GM18870 (cell line): Measurements from ENCODE around the gene NR2F1-AS1.

ENCODE experiments used
- ATAC-seq: cut with Tn5 transposase; IDR thresholded peaks from one replicate; pipeline ENCODE4 v1.9.1; 2021; ENCODE audit warnings: moderate library complexity; ENCODE audit not compliant: unreplicated experiment

The NR2F1-AS1 gene

DNA sequence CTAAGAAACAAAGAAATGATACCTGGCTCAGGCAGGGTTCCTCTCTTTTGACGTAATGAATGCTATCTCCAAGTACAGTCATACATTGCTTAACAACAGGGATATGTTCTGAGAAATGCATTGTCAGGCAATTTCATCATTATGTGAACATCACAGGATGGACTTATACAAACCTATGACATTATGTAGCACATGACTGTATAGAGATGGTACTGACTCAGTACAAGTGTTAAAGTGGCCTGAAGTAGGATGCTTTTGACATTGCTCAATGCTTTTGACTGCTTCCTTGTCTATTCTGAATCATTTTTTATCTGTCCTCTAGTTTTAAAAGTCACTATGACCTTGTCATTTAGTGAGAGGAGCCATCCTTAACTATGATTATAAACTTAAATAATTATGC lies 147.6 kb downstream of the NR2F1-AS1 start:
- ATAC-seq: no peak

DNA sequence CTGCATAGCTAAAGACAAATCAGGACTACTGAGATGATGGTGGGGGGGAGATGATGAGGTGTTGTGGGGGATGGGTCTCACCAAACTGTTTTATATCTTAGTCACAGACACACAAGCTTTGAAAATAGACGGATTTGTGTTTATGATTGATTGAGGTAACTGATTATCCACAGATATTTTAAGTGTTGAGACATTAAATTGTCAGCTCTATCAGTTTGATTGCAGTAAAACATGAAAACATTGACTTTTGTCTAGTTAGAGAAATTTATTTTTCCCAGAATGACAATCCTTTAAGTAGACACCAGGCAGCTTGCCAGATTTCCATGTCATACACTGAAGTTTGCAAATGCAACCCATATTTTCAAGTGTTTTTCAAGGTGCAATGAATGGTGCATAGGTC lies 149.8 kb downstream of the NR2F1-AS1 start:
- no peak for ATAC-seq

GRCh38 chr5:93430673-93431199 lies 150.3 kb downstream of the NR2F1-AS1 start:
- ATAC-seq: no peak

DNA sequence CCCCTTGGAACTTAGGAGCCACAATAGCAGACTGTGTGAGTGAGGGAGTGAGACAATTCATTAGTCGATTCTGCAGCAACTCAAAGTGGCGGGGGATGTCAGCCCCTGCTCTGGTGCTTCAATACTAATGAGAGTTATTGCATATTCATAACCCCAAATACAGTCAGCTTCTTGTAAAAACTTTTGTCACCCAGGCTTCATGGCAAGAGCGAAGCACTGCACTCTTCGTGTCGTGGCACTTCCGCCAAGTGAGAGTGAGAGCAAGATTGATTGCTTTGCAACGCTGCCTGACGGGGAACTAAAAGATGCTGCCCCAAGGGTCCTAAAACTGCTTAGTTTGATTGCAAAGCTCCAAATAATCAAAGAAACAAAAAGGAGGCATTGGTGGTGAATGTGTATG lies 150.9 kb downstream of the NR2F1-AS1 start:
- ATAC-seq: no peak

- no peak for ATAC-seq
Observed at GRCh38 chr5:93428868-93429267, 152.2 kb downstream of the NR2F1-AS1 start.

- ATAC-seq: no peak
Observed at GRCh38 chr5:93427316-93427715, 153.7 kb downstream of the NR2F1-AS1 start.

DNA sequence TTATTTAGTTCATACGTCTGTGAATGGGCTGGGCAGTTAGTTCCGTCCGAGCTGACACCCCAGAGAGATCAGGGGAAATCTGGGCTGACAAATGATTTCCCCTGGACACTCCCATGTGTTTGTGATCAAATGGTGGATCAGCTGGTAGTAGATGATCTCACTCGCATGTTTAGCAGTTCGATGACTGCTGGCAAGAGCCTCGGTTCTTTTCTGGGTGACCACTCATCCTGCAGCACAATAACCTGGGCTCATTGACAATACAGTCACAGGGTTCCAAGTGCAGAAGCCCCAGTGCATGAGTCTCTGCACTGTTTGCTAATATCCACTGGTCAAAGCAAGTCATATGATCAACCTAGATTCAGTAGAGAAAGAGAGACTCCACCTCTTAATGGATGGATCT lies 155.9 kb downstream of the NR2F1-AS1 start:
- no peak for ATAC-seq

GRCh38 chr5:93423300-93423699 lies 157.7 kb downstream of the NR2F1-AS1 start:
- no peak for ATAC-seq

DNA sequence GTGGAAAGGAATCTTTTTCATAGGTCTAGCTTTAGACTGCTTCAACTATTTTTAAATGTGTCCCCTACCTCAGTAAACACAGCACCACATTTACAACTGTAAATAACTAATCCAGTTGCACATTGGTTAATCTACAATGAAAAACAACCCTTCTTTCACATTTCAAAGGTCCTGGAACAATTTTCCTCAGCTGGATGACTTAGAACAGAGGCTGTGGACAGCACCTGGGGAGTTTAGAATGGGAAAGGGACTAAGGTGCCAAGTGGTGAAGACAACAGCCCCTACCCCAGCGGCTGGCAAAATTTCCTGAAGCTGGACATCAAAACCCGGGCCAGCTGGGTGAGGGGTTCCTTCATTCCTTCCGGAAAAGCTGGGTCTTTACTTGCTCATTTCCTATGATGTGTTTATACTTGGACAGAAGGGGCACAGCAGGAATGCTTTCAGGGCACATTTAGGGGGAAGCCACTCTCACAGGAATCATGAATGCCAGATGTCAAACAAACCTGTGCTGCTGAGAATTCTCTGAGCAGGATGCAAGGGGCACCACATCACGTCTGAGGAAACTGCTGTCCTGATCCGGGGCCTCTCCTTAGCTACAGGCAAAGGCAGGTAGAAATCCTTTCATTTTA lies 158.3 kb downstream of the NR2F1-AS1 start:
- ATAC-seq: no peak

GRCh38 chr5:93421987-93422401 lies 159.0 kb downstream of the NR2F1-AS1 start:
- ATAC-seq: no peak

GRCh38 chr5:93421468-93421867 lies 159.6 kb downstream of the NR2F1-AS1 start:
- ATAC-seq: no peak

GRCh38 chr5:93417490-93417889 lies 163.5 kb downstream of the NR2F1-AS1 start:
- ATAC-seq: no peak

DNA sequence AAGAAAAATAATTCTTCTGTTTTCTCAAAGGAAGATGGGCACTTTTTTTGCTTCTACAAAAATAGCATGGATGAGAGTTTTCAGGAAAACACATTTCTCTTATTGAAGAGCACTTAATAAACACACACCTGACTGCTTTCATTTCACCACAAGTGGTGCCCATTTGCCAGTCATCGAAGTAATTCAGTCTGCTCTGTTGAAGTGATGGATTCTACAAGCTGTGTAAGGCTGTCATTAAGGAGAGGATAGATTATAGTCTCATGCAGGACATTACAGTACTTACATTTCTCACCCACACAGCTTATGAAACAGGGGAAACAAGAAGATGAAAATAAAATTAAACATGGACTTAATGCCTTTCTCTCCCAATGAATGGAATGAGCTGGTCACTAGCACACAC lies 165.2 kb downstream of the NR2F1-AS1 start:
- no peak for ATAC-seq

- ATAC-seq: no peak
Observed at GRCh38 chr5:93411716-93412115, 169.3 kb downstream of the NR2F1-AS1 start.

- no peak for ATAC-seq
Observed at GRCh38 chr5:93409691-93410090, 171.3 kb downstream of the NR2F1-AS1 start.

DNA sequence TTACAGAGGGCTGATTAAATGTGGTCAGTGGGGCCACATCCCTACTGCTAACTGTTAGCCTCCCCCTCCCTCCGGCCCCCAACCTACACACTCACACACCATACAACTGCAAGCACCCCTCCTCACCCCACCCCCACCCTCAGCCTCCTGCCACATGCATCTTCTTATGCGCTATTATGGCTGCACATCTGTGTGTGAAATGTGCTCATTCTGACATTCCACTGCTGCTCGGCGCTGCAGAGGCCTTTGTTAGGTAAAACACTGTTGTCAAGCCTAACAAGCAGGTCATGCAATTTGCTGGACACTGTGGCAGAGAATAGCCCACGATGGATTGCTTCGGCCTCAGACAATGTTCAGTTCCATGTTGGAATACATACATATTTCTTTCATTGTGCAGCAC lies 173.6 kb downstream of the NR2F1-AS1 start:
- no peak for ATAC-seq

GRCh38 chr5:93406971-93407401 lies 174.0 kb downstream of the NR2F1-AS1 start:
- ATAC-seq: no peak

DNA sequence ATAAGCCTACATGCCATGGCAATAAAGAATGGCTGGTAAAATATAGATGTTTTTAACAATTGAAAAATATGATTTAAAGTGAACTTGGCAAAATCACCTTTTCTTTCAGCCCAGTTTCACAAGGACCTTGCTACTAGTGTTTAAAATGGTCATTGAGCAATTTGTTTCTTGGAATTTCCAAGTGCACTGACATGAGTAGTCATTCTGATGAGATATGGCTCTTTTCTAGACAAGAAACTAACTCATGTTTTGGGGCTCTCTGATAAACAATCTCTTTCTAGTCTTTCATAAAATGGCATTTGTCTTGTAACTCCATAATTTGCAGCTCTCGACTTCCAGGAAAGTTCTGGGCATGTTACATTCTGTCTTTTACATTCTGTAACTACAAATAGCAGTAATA lies 176.8 kb downstream of the NR2F1-AS1 start:
- ATAC-seq: no peak

- no peak for ATAC-seq
Observed at GRCh38 chr5:93403141-93403928, 177.7 kb downstream of the NR2F1-AS1 start.

GRCh38 chr5:93402451-93402850 lies 178.6 kb downstream of the NR2F1-AS1 start:
- ATAC-seq: no peak

GRCh38 chr5:93401634-93402213 lies 179.3 kb downstream of the NR2F1-AS1 start:
- ATAC-seq: no peak

DNA sequence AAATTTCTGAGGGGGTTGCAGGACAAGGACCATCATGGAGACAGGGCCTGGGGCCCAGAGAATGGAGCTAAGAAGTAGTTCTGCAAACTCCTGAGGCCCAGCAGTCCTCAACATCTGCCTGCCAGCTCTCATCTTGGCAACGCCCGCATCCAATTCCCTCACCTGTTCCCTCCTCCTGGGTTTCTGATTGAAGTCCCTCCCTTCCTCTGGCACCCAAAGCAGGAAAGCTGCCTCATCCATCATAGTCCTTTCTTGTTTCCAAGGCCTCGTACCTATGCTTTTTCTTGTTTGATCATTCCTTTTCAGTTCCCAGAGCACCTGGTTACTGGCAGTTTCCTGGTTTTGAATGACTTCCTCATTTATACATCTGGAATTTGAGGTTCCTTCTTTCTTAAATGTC lies 181.3 kb downstream of the NR2F1-AS1 start:
- ATAC-seq: no peak
